ENCODE measurements around the gene MRPS11. TPM values are rescaled to one million over a fixed set of nuclear protein-coding genes. Genes with fewer than 3 reads are reported as not detected.

Gene MRPS11
- total and polyA plus RNA-seq, 9 of the 15 experiments (the other 6 are each of a cell fraction or from before 2014, with no cell fraction given), result 28.3 to 83.2 (median 53.1) TPM

DNA sequence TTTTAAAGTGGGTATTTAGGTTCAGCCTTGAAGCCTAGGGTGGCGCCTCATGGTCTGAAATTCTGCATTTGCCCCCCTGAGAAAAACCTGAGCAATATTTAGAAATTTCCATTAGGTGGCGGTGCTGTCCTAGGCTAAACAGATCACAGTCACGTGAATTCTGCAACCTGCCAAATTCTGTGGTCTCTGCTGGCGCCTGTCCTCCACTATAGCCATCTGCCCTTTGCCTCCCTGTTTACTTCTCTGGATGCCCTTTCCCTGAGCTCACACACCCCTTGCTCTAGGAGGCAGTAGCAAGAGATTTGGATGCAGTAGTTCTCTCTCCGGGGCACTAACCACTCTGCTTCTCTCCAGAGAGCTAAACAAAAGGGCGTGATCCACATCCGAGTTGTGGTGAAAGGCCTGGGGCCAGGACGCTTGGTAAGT, 9.1 kb downstream of the MRPS11 start:
- Histone ChIP-seq H3K36me3 (ENCODE audit: control insufficient read depth, insufficient read depth, low read length) (peaks cover 56% of the 10 kb centered on the region), H3K27me3 (ENCODE audit: control insufficient read depth in 2 of 2, insufficient read depth in 2 of 2, low read length in 2 of 2) (no peaks in the 10 kb centered on the region), H3K4me3 (no peak overlapping the region), H4K20me1 (replicated peaks; ENCODE audit: control insufficient read depth, insufficient read depth, low read length) (no peaks in the 10 kb centered on the region), H3K9me1 (ENCODE audit: control insufficient read depth, insufficient read depth, low read length) (no peaks in the 10 kb centered on the region), H3K9ac (ENCODE audit: insufficient read depth in 1 of 2, low read depth in 2 of 2, low read length in 2 of 2) (no peak overlapping the region), H2AFZ (ENCODE audit: low read depth, low read length) (no peak overlapping the region), H3K27ac (ENCODE audit: extremely low read depth, low read depth, low read length) (no peak overlapping the region), H3K4me2 (ENCODE audit: insufficient read depth, low read length) (no peak overlapping the region), H3K4me1 (replicated peaks in 1 of 2; ENCODE audit: control insufficient read depth in 2 of 2, insufficient read depth in 2 of 2, low read length in 2 of 2) (no peaks in the 10 kb centered on the region), H3K9me3 (replicated peaks; ENCODE audit: control insufficient read depth, insufficient read depth, low read depth, low read length) (no peaks in the 10 kb centered on the region), H3K79me2 (ENCODE audit: control insufficient read depth, insufficient read depth, low read length) (no peaks in the 10 kb centered on the region)
- ChIA-PET POLR2A (no interaction called here), CTCF (ENCODE audit: low intra/inter-chr PET ratio) (interaction anchor here (0.7 to 2.9 kb wide), 4 partner anchors 138 to 358 kb away, joined by 3 to 34 read pairs (median 4); partner anchors contain the start of gene ISG20)
- DNase-seq (ENCODE audit: extremely low read depth in 1 of 4, low spot score in 3 of 4), result peak; percentile 59 to 68 (median 64)
- 54% methylated on average over 8 of the region's 8 CpGs for WGBS (ENCODE audit: insufficient coverage, low coverage, missing lambda C conversion rate)
- in situ Hi-C loops (cut with MboI), result loop anchor here (5.0 to 10.0 kb wide), 2 partner anchors 141 to 348 kb away; no protein-coding TSS in a partner anchor
- ATAC-seq, result peak; percentile 89
- intact Hi-C loops (cut with micrococcal nuclease), result loop anchor here (1.0 to 2.0 kb wide), 3 partner anchors 138 to 358 kb away; no protein-coding TSS in a partner anchor
- peak; percentile 87 for FAIRE-seq
- no TSS peak for BruUV-seq (replicated peaks)
- TF ChIP-seq, protein P1, sequence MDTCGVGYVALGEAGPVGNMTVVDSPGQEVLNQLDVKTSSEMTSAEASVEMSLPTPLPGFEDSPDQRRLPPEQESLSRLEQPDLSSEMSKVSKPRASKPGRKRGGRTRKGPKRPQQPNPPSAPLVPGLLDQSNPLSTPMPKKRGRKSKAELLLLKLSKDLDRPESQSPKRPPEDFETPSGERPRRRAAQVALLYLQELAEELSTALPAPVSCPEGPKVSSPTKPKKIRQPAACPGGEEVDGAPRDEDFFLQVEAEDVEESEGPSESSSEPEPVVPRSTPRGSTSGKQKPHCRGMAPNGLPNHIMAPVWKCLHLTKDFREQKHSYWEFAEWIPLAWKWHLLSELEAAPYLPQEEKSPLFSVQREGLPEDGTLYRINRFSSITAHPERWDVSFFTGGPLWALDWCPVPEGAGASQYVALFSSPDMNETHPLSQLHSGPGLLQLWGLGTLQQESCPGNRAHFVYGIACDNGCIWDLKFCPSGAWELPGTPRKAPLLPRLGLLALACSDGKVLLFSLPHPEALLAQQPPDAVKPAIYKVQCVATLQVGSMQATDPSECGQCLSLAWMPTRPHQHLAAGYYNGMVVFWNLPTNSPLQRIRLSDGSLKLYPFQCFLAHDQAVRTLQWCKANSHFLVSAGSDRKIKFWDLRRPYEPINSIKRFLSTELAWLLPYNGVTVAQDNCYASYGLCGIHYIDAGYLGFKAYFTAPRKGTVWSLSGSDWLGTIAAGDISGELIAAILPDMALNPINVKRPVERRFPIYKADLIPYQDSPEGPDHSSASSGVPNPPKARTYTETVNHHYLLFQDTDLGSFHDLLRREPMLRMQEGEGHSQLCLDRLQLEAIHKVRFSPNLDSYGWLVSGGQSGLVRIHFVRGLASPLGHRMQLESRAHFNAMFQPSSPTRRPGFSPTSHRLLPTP (IDR thresholded peaks at IDR 0.05; ENCODE audit: borderline replicate concordance, extremely low read depth, insufficient read length), result no peak
- no peak for TF ChIP-seq PYGO2 (tag; IDR thresholded peaks at IDR 0.05)
- no peak for TF ChIP-seq POLR3G (IDR thresholded peaks at IDR 0.05; ENCODE audit: extremely low read depth, insufficient read length, insufficient replicate concordance)
- TF ChIP-seq CC2D1A (IDR thresholded peaks at IDR 0.05), result no peak
- no peak for TF ChIP-seq NCOA2 (IDR thresholded peaks at IDR 0.05; ENCODE audit: partially characterized antibody in 2 of 2)
- peak; percentile 78 for TF ChIP-seq DEAF1 (CRISPR knock-in tag; IDR thresholded peaks at IDR 0.05)
- TF ChIP-seq, protein P2, sequence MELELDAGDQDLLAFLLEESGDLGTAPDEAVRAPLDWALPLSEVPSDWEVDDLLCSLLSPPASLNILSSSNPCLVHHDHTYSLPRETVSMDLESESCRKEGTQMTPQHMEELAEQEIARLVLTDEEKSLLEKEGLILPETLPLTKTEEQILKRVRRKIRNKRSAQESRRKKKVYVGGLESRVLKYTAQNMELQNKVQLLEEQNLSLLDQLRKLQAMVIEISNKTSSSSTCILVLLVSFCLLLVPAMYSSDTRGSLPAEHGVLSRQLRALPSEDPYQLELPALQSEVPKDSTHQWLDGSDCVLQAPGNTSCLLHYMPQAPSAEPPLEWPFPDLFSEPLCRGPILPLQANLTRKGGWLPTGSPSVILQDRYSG (tag; conservative IDR thresholded peaks at IDR 0.05; ENCODE audit: low read depth), result no peak
- TF ChIP-seq BHLHE40 (IDR thresholded peaks at IDR 0.05; ENCODE audit: low read length), result peak; percentile 99
- TF ChIP-seq, protein P3, sequence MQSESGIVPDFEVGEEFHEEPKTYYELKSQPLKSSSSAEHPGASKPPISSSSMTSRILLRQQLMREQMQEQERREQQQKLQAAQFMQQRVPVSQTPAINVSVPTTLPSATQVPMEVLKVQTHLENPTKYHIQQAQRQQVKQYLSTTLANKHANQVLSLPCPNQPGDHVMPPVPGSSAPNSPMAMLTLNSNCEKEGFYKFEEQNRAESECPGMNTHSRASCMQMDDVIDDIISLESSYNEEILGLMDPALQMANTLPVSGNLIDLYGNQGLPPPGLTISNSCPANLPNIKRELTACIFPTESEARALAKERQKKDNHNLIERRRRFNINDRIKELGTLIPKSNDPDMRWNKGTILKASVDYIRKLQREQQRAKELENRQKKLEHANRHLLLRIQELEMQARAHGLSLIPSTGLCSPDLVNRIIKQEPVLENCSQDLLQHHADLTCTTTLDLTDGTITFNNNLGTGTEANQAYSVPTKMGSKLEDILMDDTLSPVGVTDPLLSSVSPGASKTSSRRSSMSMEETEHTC (IDR thresholded peaks at IDR 0.05), result peak; percentile 96

Measured in K562 (cell line).